GM12891 (cell line): ENCODE measurements around the gene SNAPIN.

ENCODE experiments used
- DNase-seq: peaks from one replicate; pipeline ENCODE4 v3.0.0; 2011; ENCODE audit warnings: low spot score; ENCODE audit not compliant: insufficient read length
- FAIRE-seq: peaks from 2 replicates; lab custom pipeline; 2011; peaks lifted over from hg19 to GRCh38; lab: Jason Lieb, UNC
- PAX5 ChIP-seq: IDR thresholded peaks from 2 replicates; pipeline ENCODE4 v1.6.1; 2011; ENCODE audit warnings: low read length, moderate library complexity, mild to moderate bottlenecking; ENCODE audit not compliant: insufficient read depth, severe bottlenecking
- POLR2A ChIP-seq: IDR thresholded peaks from 2 replicates; pipeline ENCODE4 v1.6.1; 2011; ENCODE audit warnings: low read depth, low read length, control low read depth
- POLR2AphosphoS5 ChIP-seq: IDR thresholded peaks from 2 replicates; pipeline ENCODE4 v1.6.1; 2011; ENCODE audit warnings: low read depth, low read length, control low read depth
- POU2F2 ChIP-seq: IDR thresholded peaks from 2 replicates; pipeline ENCODE4 v1.6.1; 2011; ENCODE audit warnings: low read depth, mild to moderate bottlenecking, control low read depth, low read length, moderate library complexity
- SPI1 ChIP-seq: IDR thresholded peaks from 2 replicates; pipeline ENCODE4 v1.6.1; 2011; ENCODE audit warnings: low read depth, low read length, control low read depth
- TAF1 ChIP-seq: IDR thresholded peaks from 2 replicates; pipeline ENCODE4 v1.6.1; 2011; ENCODE audit warnings: low read depth, low read length, control low read depth

Gene SNAPIN

DNA sequence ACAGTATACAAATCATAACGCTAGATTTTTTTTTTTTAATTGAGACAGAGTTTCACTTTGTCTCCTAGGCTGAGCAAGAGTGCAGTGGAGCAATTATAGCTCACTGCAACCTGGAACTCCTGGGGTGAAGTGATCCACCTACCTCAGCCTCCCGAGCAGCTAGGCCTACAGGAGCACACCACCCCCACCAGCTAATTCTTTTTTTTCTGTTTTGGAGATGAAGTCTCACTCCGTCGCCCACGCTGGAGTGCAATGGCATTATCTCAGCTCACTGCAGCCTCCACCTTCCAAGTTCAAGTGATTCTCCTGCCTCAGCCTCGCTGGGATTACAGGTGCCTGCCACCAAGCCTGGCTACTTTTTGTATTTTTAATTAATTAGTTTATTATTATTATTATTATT is 41.3 kb downstream of the SNAPIN start:
- no peak for DNase-seq
- no peak for TF ChIP-seq POU2F2
- no peak for TF ChIP-seq POLR2A
- TF ChIP-seq TAF1 = no peak
- no peak for TF ChIP-seq POLR2AphosphoS5
- TF ChIP-seq PAX5 = no peak
- TF ChIP-seq SPI1 = no peak
- no peak for FAIRE-seq

DNA sequence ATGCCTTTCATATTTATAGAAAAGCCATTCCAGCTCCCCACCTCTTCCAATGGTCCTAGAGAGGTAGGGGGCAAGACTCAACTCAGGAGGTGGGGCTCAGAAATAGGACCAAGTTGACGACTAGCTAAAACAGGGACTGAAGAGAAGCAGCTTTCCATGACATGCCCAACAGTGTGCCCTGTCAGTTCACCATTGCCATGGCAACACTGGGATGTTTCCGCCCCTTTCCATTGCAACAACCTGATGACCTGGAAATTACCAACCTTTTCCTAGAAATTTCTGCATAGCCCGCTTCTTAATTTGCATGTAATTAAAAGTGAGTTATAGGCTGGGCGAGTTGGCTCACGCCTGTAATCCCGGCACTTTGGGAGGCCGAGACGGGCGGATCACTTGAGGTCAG is 47.0 kb downstream of the SNAPIN start:
- no peak for TF ChIP-seq PAX5
- TF ChIP-seq TAF1 = no peak
- no peak for TF ChIP-seq POLR2A
- TF ChIP-seq POLR2AphosphoS5 = no peak
- TF ChIP-seq POU2F2 = no peak
- TF ChIP-seq SPI1 = no peak
- FAIRE-seq (no peak), DNase-seq (no peak)

DNA sequence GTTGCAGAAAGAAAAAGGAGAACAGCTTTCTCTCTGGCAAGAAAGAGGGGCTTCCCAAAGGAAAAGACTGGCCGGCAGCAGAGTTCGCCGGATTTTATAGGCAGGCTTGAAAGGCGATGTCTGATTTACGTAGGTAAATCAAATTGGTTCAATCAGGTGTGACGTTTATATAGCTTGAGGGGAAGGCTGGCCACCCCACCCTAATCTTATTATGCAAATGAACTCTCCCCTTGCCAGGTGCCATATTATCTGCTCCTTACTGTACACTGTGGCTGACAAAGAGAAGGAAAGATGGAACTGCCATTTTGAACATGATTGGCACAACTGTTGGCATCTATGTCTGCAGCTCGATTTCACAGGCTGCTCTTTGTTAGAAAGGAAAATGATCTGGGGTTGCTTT is 52.5 kb downstream of the SNAPIN start:
- no peak for DNase-seq
- FAIRE-seq = no peak
- TF ChIP-seq POLR2A = no peak
- TF ChIP-seq SPI1 = no peak
- no peak for TF ChIP-seq TAF1
- no peak for TF ChIP-seq POU2F2
- no peak for TF ChIP-seq POLR2AphosphoS5
- TF ChIP-seq PAX5 = no peak
